CMK (cell line): Measurements from ENCODE around the gene SATB2.

Source experiments
- DNase-seq: peaks from one replicate; pipeline ENCODE4 v3.0.0-alpha.2; 2010; ENCODE audit warnings: low read depth

The SATB2 gene

GRCh38 chr2:199465988-199466691, 8.4 kb upstream of the SATB2 start:
- no peak for DNase-seq

- no peak for DNase-seq
These were observed 7.7 kb upstream of the SATB2 start for GRCh38 chr2:199465390-199465789.

DNA sequence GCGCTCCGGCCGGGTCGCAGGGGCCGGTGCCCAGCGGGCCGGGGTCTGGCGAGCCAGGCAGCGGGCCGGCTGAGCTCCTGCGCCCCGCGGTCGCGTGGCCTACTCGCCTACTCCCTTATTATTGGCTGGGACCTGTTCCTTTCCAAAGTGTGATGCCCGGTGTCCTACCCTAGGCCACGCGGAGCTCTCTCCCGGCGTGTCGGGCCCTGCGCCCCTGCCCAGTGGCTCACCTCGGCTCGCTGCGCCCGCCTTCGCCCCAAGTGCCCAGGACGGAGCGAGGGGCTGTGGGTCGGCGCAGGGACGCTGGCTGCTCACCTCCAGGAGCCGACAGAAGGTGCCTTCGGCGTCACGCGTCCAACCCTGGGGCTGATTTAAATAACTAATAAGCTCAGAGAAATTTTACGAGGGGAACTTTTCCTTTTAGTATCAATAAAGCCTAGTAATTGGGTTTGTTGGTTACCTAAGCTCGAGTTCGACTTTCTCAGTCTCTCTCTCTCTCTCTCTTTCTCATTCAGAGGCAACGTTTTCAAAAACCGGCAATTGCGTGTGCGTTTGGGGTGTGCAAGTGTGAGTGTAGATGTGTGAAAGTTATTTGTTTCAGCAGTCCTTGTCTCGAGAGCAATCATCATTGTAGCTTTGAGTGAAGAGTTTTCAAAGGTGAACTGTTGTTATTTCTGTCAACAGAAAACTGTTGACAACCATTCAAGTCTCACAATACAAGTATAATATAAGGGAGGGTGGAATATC, 7.0 kb upstream of the SATB2 start:
- DNase-seq = no peak

DNA sequence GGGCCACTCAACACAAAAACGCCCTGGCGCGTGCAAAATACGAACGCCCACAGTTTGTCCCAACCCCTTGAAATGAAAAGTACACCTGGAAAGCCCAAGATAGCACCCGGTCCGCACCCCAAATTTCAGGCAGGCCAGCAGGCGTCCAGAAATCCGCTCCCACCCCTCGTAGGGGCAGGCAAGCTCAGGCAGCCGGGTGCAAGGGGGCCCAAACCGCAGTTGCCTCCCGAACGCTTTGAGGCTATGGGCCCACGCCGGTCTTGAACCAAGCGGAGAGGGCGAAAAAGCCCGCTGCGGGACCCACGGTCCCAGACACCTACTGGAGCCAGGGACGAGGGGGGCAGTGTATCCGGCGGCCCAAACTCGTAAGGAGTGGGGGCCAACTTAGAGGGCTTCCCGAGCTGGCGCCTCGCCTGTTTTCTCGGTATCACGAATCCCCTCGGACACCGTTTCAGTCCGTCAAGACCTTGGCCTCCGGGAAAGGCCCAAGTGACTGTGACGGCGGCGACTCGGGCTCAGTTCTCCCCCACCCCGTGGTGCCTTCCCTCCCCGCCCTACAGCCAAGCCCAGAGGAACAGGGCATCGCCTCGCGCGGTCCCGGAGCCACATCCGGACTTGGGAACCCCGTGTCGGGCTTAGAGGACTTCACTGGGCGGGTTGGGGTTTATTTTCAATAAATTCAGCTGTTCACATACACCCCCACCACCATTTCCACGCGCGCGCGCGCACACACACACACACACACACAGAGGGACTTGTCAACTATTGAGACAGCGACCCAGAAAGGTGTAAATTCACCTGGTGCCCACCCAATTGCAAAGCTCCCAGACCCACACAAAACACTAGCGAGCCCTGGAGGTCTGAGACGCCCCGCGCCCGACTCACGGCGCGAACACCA, 6.2 kb upstream of the SATB2 start:
- no peak for DNase-seq

DNA sequence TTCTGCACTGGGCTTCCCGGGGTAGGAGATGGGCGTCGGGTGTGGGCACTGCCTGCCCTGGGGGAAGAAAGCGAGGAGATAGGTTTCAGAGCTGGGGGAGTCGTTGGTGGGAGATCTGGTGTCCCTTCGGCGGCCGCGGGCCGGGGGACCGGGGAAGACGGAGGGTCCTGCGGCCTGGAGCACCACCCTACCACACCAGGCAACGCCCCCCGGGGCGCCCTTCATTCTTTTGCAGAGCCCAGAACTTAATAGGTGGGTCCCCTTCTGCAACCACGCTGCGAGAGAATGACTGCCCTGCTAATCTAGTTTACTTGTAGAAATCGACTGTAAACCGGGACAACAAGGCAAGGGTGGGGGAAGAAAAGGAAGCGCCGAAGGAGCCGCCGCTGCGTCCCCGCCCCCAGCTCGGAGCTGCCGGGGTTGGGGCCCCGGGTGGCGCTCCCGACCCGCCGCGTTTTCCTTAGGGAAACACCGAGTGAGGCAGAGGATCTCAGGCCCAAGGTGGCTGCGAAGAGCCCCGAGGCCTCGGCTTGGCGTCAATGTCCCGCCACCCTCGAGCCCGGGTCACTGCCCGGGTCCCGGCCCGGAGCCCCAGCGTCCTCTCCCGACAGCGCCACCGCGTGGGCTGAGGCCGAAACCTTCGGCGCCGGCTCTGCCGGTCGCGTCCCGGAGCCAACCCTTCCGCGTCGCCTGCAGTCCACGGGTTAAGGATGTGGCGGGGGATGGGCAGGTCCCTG, 5.4 kb upstream of the SATB2 start:
- DNase-seq = no peak

DNA sequence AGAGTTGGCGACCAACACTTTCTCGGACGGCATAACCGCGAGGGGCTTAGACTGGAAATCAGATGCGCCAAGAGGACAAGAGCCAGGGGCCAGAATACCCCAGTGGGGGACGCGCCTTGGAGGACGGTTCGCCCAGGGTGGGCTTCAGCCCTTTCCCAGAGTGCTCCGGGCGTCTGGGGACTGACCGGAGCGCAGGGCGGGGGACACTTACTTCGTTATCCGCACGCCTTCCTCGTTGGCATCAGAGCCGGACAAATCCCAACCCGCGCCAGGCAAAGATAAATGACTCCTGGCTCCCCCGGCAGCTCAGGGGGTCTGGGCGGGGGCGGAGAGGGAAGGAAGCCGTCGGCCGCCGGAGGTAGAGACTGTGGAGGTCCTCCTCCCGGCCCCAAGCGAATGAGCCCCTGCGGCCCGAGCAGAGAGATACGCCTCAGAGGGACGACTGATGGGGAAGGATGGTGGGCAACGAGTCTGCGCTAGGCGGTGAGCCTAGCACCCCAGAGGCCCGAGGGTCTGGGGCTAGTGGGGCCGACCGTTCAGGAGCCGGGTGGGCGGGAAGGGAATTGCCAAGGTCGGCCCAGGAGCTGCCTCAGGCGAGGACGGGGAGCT, 4.7 kb upstream of the SATB2 start:
- DNase-seq = no peak

- no peak for DNase-seq
These were observed 4.1 kb upstream of the SATB2 start for GRCh38 chr2:199461711-199462346.

- no peak for DNase-seq
These were observed 3.3 kb upstream of the SATB2 start for GRCh38 chr2:199460846-199461710.

- DNase-seq = no peak
These were observed 2.4 kb upstream of the SATB2 start for GRCh38 chr2:199460101-199460671.

DNA sequence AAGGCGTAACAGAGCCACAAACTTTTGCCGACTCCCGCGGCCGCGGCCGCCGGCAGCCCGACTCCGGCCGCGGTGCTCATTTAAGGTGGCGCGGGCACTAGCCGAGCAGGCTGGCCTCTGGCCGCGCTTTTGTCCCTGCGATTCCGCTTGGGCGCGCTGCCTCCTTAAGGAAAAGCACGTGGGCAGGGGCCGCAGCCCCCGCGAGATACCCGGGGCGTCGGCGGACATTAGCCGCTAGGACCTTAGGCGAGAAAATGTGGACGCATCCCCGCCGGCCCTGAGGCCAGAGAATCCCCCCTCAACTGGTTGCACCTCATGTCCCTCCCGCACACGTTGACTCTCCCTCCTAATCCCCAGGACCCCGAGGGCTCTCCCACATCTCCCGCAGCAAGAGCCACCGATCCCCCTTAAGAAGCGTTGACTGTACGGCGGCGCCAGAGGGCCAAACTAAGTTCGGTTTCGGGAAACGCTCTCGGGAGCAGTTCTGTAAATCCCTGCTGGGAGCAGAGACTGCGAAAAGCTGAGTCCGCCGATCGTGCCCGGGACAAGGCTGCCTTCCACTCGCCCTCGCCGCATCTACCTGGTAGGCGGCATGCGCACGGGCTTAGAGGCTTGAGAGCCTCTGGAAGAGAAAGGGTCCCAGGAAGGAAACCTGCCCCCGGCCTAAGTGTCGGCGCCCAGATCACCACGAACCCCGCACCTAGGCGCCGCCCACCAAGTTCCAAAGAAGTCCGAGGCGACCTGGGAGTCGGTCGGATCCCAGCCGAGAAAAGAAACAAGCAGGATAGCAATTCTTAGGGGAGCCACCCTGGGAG, 1.8 kb upstream of the SATB2 start:
- DNase-seq = peak; percentile 63

GRCh38 chr2:199458806-199459285, 1.1 kb upstream of the SATB2 start:
- DNase-seq = no peak

DNA sequence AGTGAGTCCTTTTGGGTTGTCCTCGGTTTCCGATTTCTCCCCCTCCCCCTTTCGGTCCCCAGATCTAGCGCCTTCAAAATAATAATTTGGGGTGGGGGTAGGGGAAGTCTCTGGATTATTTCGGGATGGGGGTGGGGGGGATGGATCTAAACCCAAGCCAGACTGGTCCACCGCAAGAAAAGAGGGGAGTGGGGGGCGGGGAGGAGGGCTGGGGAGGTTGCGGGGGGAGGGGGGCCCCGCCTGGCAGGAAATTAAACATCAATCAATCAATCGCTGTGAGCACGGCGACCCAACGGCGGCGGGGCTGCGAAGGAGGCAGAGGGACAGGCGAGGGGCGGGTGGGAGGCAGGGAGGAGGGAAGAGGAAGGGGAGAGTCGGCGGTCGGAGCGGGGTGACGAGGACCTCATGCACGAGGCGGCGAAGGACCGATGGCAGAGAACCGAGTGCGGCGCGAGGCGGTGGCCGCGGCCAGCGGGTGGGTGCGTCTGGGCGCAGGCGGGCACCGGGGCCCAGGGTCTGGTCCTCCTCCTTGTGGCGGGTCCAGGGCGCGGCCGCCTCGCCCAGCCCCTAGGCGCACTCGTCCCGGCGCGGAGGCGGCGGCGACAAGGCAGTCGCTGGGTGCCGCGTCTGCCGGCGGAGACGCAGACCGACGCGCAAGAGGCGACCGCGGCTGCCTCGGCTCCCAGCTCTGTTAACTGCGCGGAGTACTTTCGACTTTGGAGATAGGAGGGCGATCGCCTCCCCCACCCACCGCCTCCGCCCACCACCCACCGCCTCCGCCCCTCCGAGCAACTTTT, 468 bp upstream of the SATB2 start:
- DNase-seq = no peak

DNA sequence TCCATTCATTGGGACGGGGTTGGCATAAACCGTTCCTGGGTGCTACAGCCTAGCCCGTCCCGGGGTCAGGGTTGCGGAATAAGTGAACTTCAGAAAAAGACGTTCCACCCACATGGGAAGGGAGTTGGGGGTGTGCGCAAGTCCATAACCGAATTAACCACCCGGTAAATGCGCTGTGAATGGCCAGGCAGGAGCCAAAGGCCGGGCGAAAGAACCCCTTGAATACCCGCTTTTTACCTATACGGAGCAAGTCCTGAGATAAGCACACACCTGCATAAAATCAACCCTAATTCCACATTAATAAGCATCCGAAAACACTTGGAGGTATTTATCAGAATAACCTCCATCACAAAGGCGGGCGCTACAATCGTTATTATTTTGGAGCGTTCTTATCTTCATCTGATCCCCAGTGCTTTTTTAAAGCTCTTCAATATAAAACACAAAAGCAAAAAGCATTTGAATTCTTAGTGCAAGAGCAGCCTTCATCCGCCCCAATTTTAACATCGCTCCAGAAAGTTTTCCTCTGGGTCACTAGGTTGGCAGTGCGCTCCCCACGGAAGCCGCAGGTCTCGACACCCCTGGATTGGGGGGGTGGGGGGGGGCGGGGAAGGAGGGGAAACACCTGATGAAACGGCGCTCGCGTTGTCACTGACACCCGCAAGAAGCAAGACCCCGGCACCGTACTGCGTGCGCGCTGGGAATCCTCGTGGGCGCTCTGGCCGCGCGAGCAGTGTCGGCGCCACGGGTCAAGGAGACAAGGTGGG, 1.2 kb downstream of the SATB2 start:
- no peak for DNase-seq

GRCh38 chr2:199455545-199456382, 2.0 kb downstream of the SATB2 start:
- DNase-seq = no peak

GRCh38 chr2:199455210-199455544, 2.6 kb downstream of the SATB2 start:
- DNase-seq = no peak

GRCh38 chr2:199452991-199453379, 4.8 kb downstream of the SATB2 start:
- no peak for DNase-seq
